GM12878 (cell line): ENCODE data around the gene DUSP10. TPM values are rescaled to one million over a fixed set of nuclear protein-coding genes. Genes with fewer than 3 reads are reported as not detected.
A peak's percentile ranks its signal among the peaks of the same experiment; 100 is the strongest.

Source experiments
- BCL3 ChIP-seq: IDR thresholded peaks from 2 replicates; pipeline ENCODE4 v1.6.1; 2011; ENCODE audit warnings: borderline replicate concordance, low read depth, mild to moderate bottlenecking, moderate library complexity, low read length; ENCODE audit not compliant: insufficient read depth, poor library complexity, severe bottlenecking
- BRCA1 ChIP-seq: IDR thresholded peaks from 2 replicates; pipeline ENCODE4 v1.6.1; 2011; ENCODE audit warnings: low read depth, low read length, improper control_type of control experiment
- CBX3 ChIP-seq: fragments of 200-600 bp; sonication (generic); IDR thresholded peaks from 2 replicates; pipeline ENCODE4 v1.6.1; 2016; ENCODE audit warnings: low read depth, borderline replicate concordance
- CTCF ChIP-seq, 3 experiments: IDR thresholded peaks in 2 of 3; conservative IDR thresholded peaks in 1 of 3; 2 replicates each; pipeline ENCODE4 v1.5.1; 2011; ENCODE audit warnings: low read depth in 3 of 3, low read length in 3 of 3, mild to moderate bottlenecking in 3 of 3, control low read depth in 2 of 3, moderate library complexity in 2 of 3, inconsistent platforms in 1 of 3, mixed read lengths in 1 of 3; ENCODE audit not compliant: control insufficient read depth in 2 of 3, insufficient read depth in 1 of 3; ENCODE audit errors: extremely low read depth in 1 of 3
- E2F4 ChIP-seq: IDR thresholded peaks from 2 replicates; pipeline ENCODE4 v1.6.1; 2012; ENCODE audit warnings: low read depth, low read length, improper control_type of control experiment
- FOS ChIP-seq: IDR thresholded peaks from 3 replicates; pipeline ENCODE4 v1.6.1; 2011; ENCODE audit warnings: borderline replicate concordance; ENCODE audit not compliant: insufficient read length; ENCODE audit errors: extremely low read depth
- HSF1 ChIP-seq: fragments of 150-350 bp; IDR thresholded peaks from 2 replicates; pipeline ENCODE4 v1.6.1; 2014; ENCODE audit warnings: mild to moderate bottlenecking, low read depth, low read length
- IKZF2 ChIP-seq, 2 experiments: fragments of 450-650 bp; IDR thresholded peaks; 2 replicates each; pipeline ENCODE4 v1.6.1; 2017; ENCODE audit warnings: mild to moderate bottlenecking in 2 of 2, moderate library complexity in 2 of 2
- JUND ChIP-seq: IDR thresholded peaks from 2 replicates; pipeline ENCODE4 v1.6.1; 2012; ENCODE audit warnings: low read depth, mild to moderate bottlenecking, low read length, improper control_type of control experiment, moderate library complexity
- MEF2A ChIP-seq: IDR thresholded peaks from 2 replicates; pipeline ENCODE4 v1.6.1; 2011; ENCODE audit warnings: low read depth, mild to moderate bottlenecking, low read length, moderate library complexity; ENCODE audit not compliant: insufficient read depth
- MXI1 ChIP-seq: fragments of 150-350 bp; IDR thresholded peaks from 2 replicates; pipeline ENCODE4 v1.6.1; 2011; ENCODE audit warnings: low read depth, mild to moderate bottlenecking, inconsistent platforms, low read length, improper control_type of control experiment
- NKRF ChIP-seq: fragments of 450-650 bp; conservative IDR thresholded peaks from 2 replicates; pipeline ENCODE4 v1.6.1; 2017; ENCODE audit warnings: mild to moderate bottlenecking, moderate library complexity
- NRF1 ChIP-seq: conservative IDR thresholded peaks from 2 replicates; pipeline ENCODE4 v1.6.1; 2011; ENCODE audit warnings: mild to moderate bottlenecking, low read depth, low read length, improper control_type of control experiment
- PKNOX1 ChIP-seq: fragments of 450-650 bp; IDR thresholded peaks from 2 replicates; pipeline ENCODE4 v1.6.1; 2016; ENCODE audit warnings: mild to moderate bottlenecking
- POLR2AphosphoS2 ChIP-seq: IDR thresholded peaks from 2 replicates; pipeline ENCODE4 v1.6.1; 2011; ENCODE audit warnings: low read depth, mild to moderate bottlenecking, low read length, improper control_type of control experiment, moderate library complexity
- RAD51 ChIP-seq: fragments of 450-650 bp; IDR thresholded peaks from 2 replicates; pipeline ENCODE4 v1.6.1; 2016; ENCODE audit warnings: moderate library complexity, mild to moderate bottlenecking, inconsistent platforms
- TAF1 ChIP-seq: IDR thresholded peaks from 2 replicates; pipeline ENCODE4 v1.6.1; 2011; ENCODE audit warnings: mild to moderate bottlenecking, low read depth, low read length, borderline replicate concordance
- ZNF207 ChIP-seq: fragments of 450-650 bp; IDR thresholded peaks from 2 replicates; pipeline ENCODE4 v1.6.1; 2014; ENCODE audit warnings: antibody characterized with exemption, mild to moderate bottlenecking, borderline replicate concordance
- ZZZ3 ChIP-seq: IDR thresholded peaks from 2 replicates; pipeline ENCODE4 v1.6.1; 2011; ENCODE audit warnings: low read depth; ENCODE audit not compliant: control insufficient read depth, insufficient read length
- polyA plus RNA-seq, 11 experiments: library from polyadenylated mRNA; depleted of rRNA in 4 of 11; unstranded in 6 of 11; stranded (reverse) in 5 of 11; fragments of >200 nt; fragmentation: Nextera tagmentation in 4 of 11; fragmentation: Illumina TruSeq in 1 of 11; extraction: Ambion mirVana in 4 of 11; extraction: Trizol in 1 of 11; gene quantifications; 1 replicate in 1 of 11; 2 replicates in 10 of 11; pipeline versions ENCODE4 v1.2.1 to v1.2.3, GENCODE V29; 2011 to 2016; ENCODE audit warnings: inconsistent platforms in 2 of 11, missing spikeins in 2 of 11, low read depth in 1 of 11
- total RNA-seq, 4 experiments: library from RNA; depleted of rRNA in 3 of 4; stranded (reverse); fragments of >200 nt in 3 of 4; fragmentation: Illumina TruSeq in 1 of 4; extraction: Trizol in 1 of 4; gene quantifications; 2 replicates each; pipeline versions ENCODE4 v1.2.1 to v1.2.3, GENCODE V29; 2013 to 2021

Gene DUSP10
- total and polyA plus RNA-seq, 10 of the 15 experiments (the other 5 are each of a cell fraction or from before 2014, with no cell fraction given) = 20.3 to 38.4 (median 27.8) TPM

- no peak for TF ChIP-seq TAF1
- peak; percentile 37; the same call in 1 of the 2 replicates for TF ChIP-seq NKRF
- no peak; a peak in 1 of 6 replicates for TF ChIP-seq CTCF (IDR thresholded peaks at IDR 0.05 in 2 of 3, conservative IDR thresholded peaks at IDR 0.05 in 1 of 3; ENCODE audit: control insufficient read depth in 2 of 3, extremely low read depth in 1 of 3, insufficient read depth in 1 of 3, low read depth in 3 of 3, low read length in 3 of 3)
- no peak for TF ChIP-seq HSF1
- TF ChIP-seq BRCA1 = no peak
- peak; percentile 29; the same call in 1 of the 2 replicates for TF ChIP-seq PKNOX1
- no peak for TF ChIP-seq NRF1
- no peak for TF ChIP-seq MXI1
- no peak for TF ChIP-seq JUND
- peak; percentile 71 to 87; a peak in 3 of 4 replicates for TF ChIP-seq IKZF2 (IDR thresholded peaks at IDR 0.05)
- no peak; the same call in none of the 2 replicates for TF ChIP-seq POLR2AphosphoS2
- TF ChIP-seq FOS = no peak
- 0 out of 2 replicates have a peak, but pooled peaks have one; percentile 66 for TF ChIP-seq ZNF207
- peak; percentile 52; the same call in 1 of the 2 replicates for TF ChIP-seq RAD51
- no peak for TF ChIP-seq E2F4
- TF ChIP-seq CBX3 = no peak
- TF ChIP-seq ZZZ3 = no peak
- TF ChIP-seq BCL3 = no peak
- TF ChIP-seq MEF2A = no peak
Observed at GRCh38 chr1:221743416-221744208, 1.7 kb upstream of the DUSP10 start (continued).
